Sigmoid colon (tissue), 7 donors: ENCODE data around the gene SCMH1. TPM values are rescaled to one million over a fixed set of nuclear protein-coding genes. Genes with fewer than 3 reads are reported as not detected.

Experiments
- DNase-seq: peaks from one replicate; pipeline ENCODE4 v3.0.0-alpha.2; 2019
- H3K27ac ChIP-seq, 4 donors: fragments of 200-600 bp; sonication (generic); one replicate each; pipeline ENCODE4 v1.5.1; 2016 to 2019; ENCODE audit warnings: mild to moderate bottlenecking in 1 of 4
- H3K27me3 ChIP-seq, 3 donors: fragments of 200-600 bp; sonication (generic); one replicate each; pipeline ENCODE4 v1.5.1; 2019; ENCODE audit warnings: mild to moderate bottlenecking in 1 of 3
- H3K36me3 ChIP-seq, 4 donors: fragments of 200-600 bp; sonication (generic); one replicate each; pipeline ENCODE4 v1.5.1; 2016 to 2019
- H3K4me1 ChIP-seq, 4 donors: fragments of 200-600 bp; sonication (generic); one replicate each; pipeline ENCODE4 v1.5.1; 2017 to 2019
- H3K4me3 ChIP-seq, 4 donors: fragments of 200-600 bp; sonication (generic); one replicate each; pipeline ENCODE4 v1.5.1; 2017 to 2019; ENCODE audit warnings: mild to moderate bottlenecking in 2 of 4, moderate library complexity in 1 of 4
- H3K9me3 ChIP-seq, 4 donors: fragments of 200-600 bp in 3 of 4; sonication (generic) in 3 of 4; one replicate each; pipeline versions ENCODE4 v1.5.1 to v1.6.1; 2013 to 2019
- CTCF ChIP-seq, 4 experiments: fragments of 450-650 bp in 3 of 4; fragments of 200-600 bp in 1 of 4; IDR thresholded peaks; one replicate each; pipeline ENCODE4 v1.5.1; 2016 to 2019; ENCODE audit warnings: antibody characterized with exemption in 4 of 4, mild to moderate bottlenecking in 3 of 4, moderate library complexity in 2 of 4
- EP300 ChIP-seq, 4 donors: sonication (generic); formaldehyde crosslinking; IDR thresholded peaks; one replicate each; pipeline ENCODE4 v1.6.1; 2017; ENCODE audit warnings: antibody characterized with exemption in 4 of 4
- POLR2A ChIP-seq, 2 donors: fragments of 450-650 bp; IDR thresholded peaks; one replicate each; pipeline ENCODE4 v1.6.1; 2016; ENCODE audit warnings: antibody characterized with exemption in 2 of 2, mild to moderate bottlenecking in 2 of 2, moderate library complexity in 2 of 2
- POLR2AphosphoS5 ChIP-seq, 4 donors: sonication (generic); formaldehyde crosslinking; IDR thresholded peaks; one replicate each; pipeline ENCODE4 v1.6.1; 2017; ENCODE audit warnings: antibody characterized with exemption in 4 of 4
- WGBS, 2 donors: extraction: QIAGEN DNeasy Blood & Tissue Kit; methylation state at CpG; one replicate each; pipeline ENCODE4 v1.1.7; 2013; 5-methylcytosine and 5-hydroxymethylcytosine counted together
- intact Hi-C: fragments of 100-400 bp; cut with DNase I; formaldehyde crosslinking; loops from one replicate; pipeline ENCODE4 v1.15.1; 2023
- polyA plus RNA-seq, 3 donors: library from polyadenylated mRNA; stranded (reverse); fragments of 200-250 nt; gene quantifications; one replicate each; pipeline ENCODE4 v1.2.3, GENCODE V29; 2013
- total RNA-seq, 4 donors: library from RNA; depleted of rRNA; stranded (reverse); fragments of >200 nt; gene quantifications; one replicate each; pipeline ENCODE4 v1.1.0, GENCODE V29; 2016
- donor health status: healthy with polysubstance abuse.
- donor health status: Bipolar disorder and iron deficiency.
- donor health status: healthy.

SCMH1 gene
- total RNA-seq = 10 to 100 TPM; 52.4 to 95.8 (median 70.4) TPM
- 10 to 100 TPM; 10.2 to 24.9 (median 20.4) TPM for polyA plus RNA-seq

- Histone ChIP-seq H3K27me3 (no peaks in the 10 kb centered on the region), H3K4me3 (peak within 1 kb of the TSS; percentile 53 to 77 (median 69)), H3K27ac (peak within 1 kb of the TSS; percentile 97 to 99 (median 98)), H3K9me3 (no peaks in the 10 kb centered on the region), H3K36me3 (no peaks in the 10 kb centered on the region), H3K4me1 (peaks cover 0 to 81% (median 67%) of the 10 kb centered on the region in 4 donors)
- TF ChIP-seq EP300 (IDR thresholded peaks at IDR 0.05) (no peak), POLR2A (IDR thresholded peaks at IDR 0.05) (no peak), CTCF (IDR thresholded peaks at IDR 0.05) (no peak), POLR2AphosphoS5 (IDR thresholded peaks at IDR 0.05) (peak in 1 of 4 donors; percentile 31)
- WGBS, 2 donors = 0 to 1% methylated on average over 85 of the region's 85 CpGs
- intact Hi-C loops = loop anchor here (1.0 to 10.0 kb wide), 3 partner anchors 90 to 377 kb away; partner anchors contain the start of gene CITED4
- DNase-seq = peak; percentile 72
Measured at GRCh38 chr1:41241749-41242341, at the start of gene SCMH1. Gene SCMH1 (minus strand): TSS chr1:41242306. CDS start chr1:41186133, 56,173 bp downstream.

GRCh38 chr1:41291195-41291594, 49.1 kb upstream of the SCMH1 start:
- no peak overlapping the region for H3K4me3 ChIP-seq

GRCh38 chr1:41289196-41289595, 47.1 kb upstream of the SCMH1 start:
- TF ChIP-seq POLR2A (IDR thresholded peaks at IDR 0.05) (no peak), EP300 (IDR thresholded peaks at IDR 0.05) (no peak), CTCF (IDR thresholded peaks at IDR 0.05) (no peak), POLR2AphosphoS5 (IDR thresholded peaks at IDR 0.05) (no peak)
- no peak overlapping the region for H3K4me3 ChIP-seq
- intact Hi-C loops = no loop called here
- peaks cover 0 to 6% (median 3%) of the 10 kb centered on the region in 4 donors for H3K4me1 ChIP-seq
- H3K27ac ChIP-seq = no peak overlapping the region
- H3K27me3 ChIP-seq = peaks cover 0 to 16% (median 0%) of the 10 kb centered on the region in 3 donors
- no peaks in the 10 kb centered on the region for H3K9me3 ChIP-seq
- 90 to 93% methylated on average over 5 of the region's 5 CpGs for WGBS, 2 donors
- no peak for DNase-seq
- no peaks in the 10 kb centered on the region for H3K36me3 ChIP-seq

More at GRCh38 chr1:41291195-41291594, 49.1 kb upstream of the SCMH1 start:
- peaks cover 0 to 16% (median 0%) of the 10 kb centered on the region in 3 donors for H3K27me3 ChIP-seq
- TF ChIP-seq POLR2A (IDR thresholded peaks at IDR 0.05) = no peak
- no peak for TF ChIP-seq POLR2AphosphoS5 (IDR thresholded peaks at IDR 0.05)
- no peak for TF ChIP-seq CTCF (IDR thresholded peaks at IDR 0.05)
- 76 to 86% methylated on average over 5 of the region's 5 CpGs for WGBS, 2 donors
- intact Hi-C loops = no loop called here
- no peaks in the 10 kb centered on the region for H3K9me3 ChIP-seq
- no peak for DNase-seq
- H3K4me1 ChIP-seq = peaks cover 0 to 7% (median 3%) of the 10 kb centered on the region in 4 donors
- no peak overlapping the region for H3K27ac ChIP-seq
- H3K36me3 ChIP-seq = no peaks in the 10 kb centered on the region

- H3K36me3 ChIP-seq = no peaks in the 10 kb centered on the region
- peaks cover 0 to 16% (median 0%) of the 10 kb centered on the region in 3 donors for H3K27me3 ChIP-seq
- H3K4me3 ChIP-seq = no peak overlapping the region
- no peak for DNase-seq
- 80 to 87% methylated on average over 4 of the region's 4 CpGs for WGBS, 2 donors
- TF ChIP-seq POLR2AphosphoS5 (IDR thresholded peaks at IDR 0.05) (no peak), EP300 (IDR thresholded peaks at IDR 0.05) (no peak), POLR2A (IDR thresholded peaks at IDR 0.05) (no peak), CTCF (IDR thresholded peaks at IDR 0.05) (no peak)
- no peak overlapping the region for H3K27ac ChIP-seq
- H3K9me3 ChIP-seq = no peaks in the 10 kb centered on the region
- intact Hi-C loops = no loop called here
- peaks cover 0 to 5% (median 2%) of the 10 kb centered on the region in 4 donors for H3K4me1 ChIP-seq
Measured at GRCh38 chr1:41286992-41287391, 44.9 kb upstream of the SCMH1 start.
